Uterus (tissue), 4 donors: ENCODE measurements around the gene STXBP1. TPM values are rescaled to one million over a fixed set of nuclear protein-coding genes. Genes with fewer than 3 reads are reported as not detected.
"Not testable (repeated sequence)": the region's sequence is repeated elsewhere in the genome, so short reads cannot be mapped to it uniquely, and the experiment has no call there.

Source experiments
- DNase-seq, 2 donors: peaks; one replicate each; pipeline ENCODE4 v3.0.0-alpha.2; 2019 to 2020
- H3K27ac ChIP-seq, 2 donors: fragments of 200-600 bp; sonication (generic); 1 replicate in 1 of 2; 2 replicates in 1 of 2; pipeline ENCODE4 v1.5.1; 2016 to 2018
- H3K27me3 ChIP-seq, 2 donors: fragments of 200-600 bp; sonication (generic); one replicate each; pipeline ENCODE4 v1.5.1; 2018 to 2019; ENCODE audit warnings: control low read depth in 1 of 2
- H3K36me3 ChIP-seq, 2 donors: fragments of 200-600 bp; sonication (generic); one replicate each; pipeline ENCODE4 v1.5.1; 2019; ENCODE audit warnings: control low read depth in 1 of 2
- H3K4me1 ChIP-seq, 2 donors: fragments of 200-600 bp; sonication (generic); one replicate each; pipeline ENCODE4 v1.5.1; 2018 to 2019; ENCODE audit warnings: control low read depth in 1 of 2
- H3K4me3 ChIP-seq, 2 donors: fragments of 200-600 bp; sonication (generic); 1 replicate in 1 of 2; 2 replicates in 1 of 2; pipeline ENCODE4 v1.5.1; 2018 to 2019; ENCODE audit warnings: mild to moderate bottlenecking in 1 of 2
- H3K9me3 ChIP-seq, 2 donors: fragments of 200-600 bp; sonication (generic); one replicate each; pipeline ENCODE4 v1.5.1; 2019; ENCODE audit warnings: control low read depth in 1 of 2
- CTCF ChIP-seq, 4 experiments: fragments of 200-600 bp in 2 of 4; fragments of 450-650 bp in 2 of 4; sonication (generic) in 2 of 4; IDR thresholded peaks; one replicate each; pipeline ENCODE4 v1.5.1; 2016 to 2019; ENCODE audit warnings: antibody characterized with exemption in 4 of 4, mild to moderate bottlenecking in 2 of 4, moderate library complexity in 1 of 4
- POLR2A ChIP-seq, 2 donors: fragments of 450-650 bp; IDR thresholded peaks; one replicate each; pipeline ENCODE4 v1.6.1; 2016; ENCODE audit warnings: antibody characterized with exemption in 2 of 2, mild to moderate bottlenecking in 1 of 2, moderate library complexity in 1 of 2
- intact Hi-C: fragments of 100-400 bp; cut with DNase I; formaldehyde crosslinking; loops from one replicate; pipeline ENCODE4 v1.15.1; 2023; ENCODE audit warnings: low total_unique reads
- total RNA-seq, 4 donors: library from RNA; depleted of rRNA in 3 of 4; stranded (reverse); fragments of >200 nt in 3 of 4; gene quantifications; one replicate each; pipeline versions ENCODE4 v1.1.0 to v1.2.4, GENCODE V29; 2014 to 2023
- donor health status: DM: yes; HTN: yes; CAD: no.

STXBP1 gene
- total RNA-seq, 4 donors from 2014 or later, result 46.6 to 147 (median 99.5) TPM

DNA sequence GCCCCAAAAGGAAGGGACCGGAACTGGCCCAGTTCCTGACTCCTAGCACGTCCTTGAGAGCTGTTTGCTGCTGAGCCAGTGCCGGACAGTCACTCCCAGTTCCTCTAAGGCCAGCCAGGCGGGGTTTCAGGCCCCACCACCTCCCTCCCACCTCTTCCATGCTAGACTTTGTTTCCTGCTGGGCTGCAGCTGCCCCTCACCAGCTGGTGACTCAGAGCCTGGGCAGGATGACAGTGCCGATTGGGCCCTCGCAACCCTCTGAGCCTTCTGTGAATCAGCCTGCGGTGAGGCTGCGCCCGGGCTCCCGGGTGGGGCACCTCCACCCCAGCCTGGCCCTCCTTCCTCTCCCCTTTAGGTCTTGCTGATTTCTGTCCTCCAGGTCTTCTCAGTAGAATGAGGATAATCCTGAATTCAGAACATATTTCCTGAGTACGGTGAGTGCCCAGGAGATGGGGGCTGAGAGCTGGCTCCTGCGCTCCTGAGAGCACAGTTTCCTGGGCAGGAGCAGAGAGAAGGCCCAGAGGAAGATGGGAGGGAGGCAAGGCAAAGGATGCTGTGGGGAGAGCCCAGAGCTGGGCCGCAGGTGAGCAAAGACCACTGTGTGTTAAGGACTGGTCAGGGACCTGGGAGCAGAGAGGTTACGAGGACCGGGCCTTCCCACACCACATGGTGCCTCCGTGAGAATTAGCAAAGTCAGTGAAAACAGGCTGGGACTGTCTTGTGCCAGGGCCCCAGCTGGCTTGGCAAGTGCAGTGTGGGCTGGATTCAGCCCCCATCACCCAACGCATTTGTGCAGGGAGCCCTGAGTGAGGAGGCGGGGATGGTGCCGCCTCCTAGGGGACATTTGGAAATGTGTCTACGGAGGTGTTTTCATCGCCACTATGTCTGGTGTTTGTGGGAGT, 32.9 kb upstream of the STXBP1 start:
- intact Hi-C loops, result no loop called here
- Histone ChIP-seq H3K27ac (peak overlapping the region; percentile 86 to 88), H3K36me3 (no peaks in the 10 kb centered on the region), H3K27me3 (no peaks in the 10 kb centered on the region), H3K4me1 (peaks cover 0 to 11% of the 10 kb centered on the region in 2 donors), H3K4me3 (no peak overlapping the region), H3K9me3 (no peaks in the 10 kb centered on the region)
- peak; percentile 80 to 87 for DNase-seq
- peak in 3 of 4 experiments; percentile 28 to 32 (median 30) for TF ChIP-seq CTCF (IDR thresholded peaks at IDR 0.05)
- TF ChIP-seq POLR2A (IDR thresholded peaks at IDR 0.05), result peak in 1 of 2 donors; percentile 59

- Histone ChIP-seq H3K4me1 (peaks cover 0 to 11% of the 10 kb centered on the region in 2 donors), H3K27ac (no peak overlapping the region), H3K9me3 (no peaks in the 10 kb centered on the region), H3K4me3 (no peak overlapping the region), H3K27me3 (no peaks in the 10 kb centered on the region), H3K36me3 (no peaks in the 10 kb centered on the region)
- no peak for DNase-seq
- TF ChIP-seq POLR2A (IDR thresholded peaks at IDR 0.05), result no peak
- TF ChIP-seq CTCF (IDR thresholded peaks at IDR 0.05), result no peak
- intact Hi-C loops, result no loop called here
These were observed 31.7 kb upstream of the STXBP1 start for GRCh38 chr9:127580366-127580765.

- DNase-seq, result no peak
- Histone ChIP-seq H3K4me3 (no peak overlapping the region), H3K9me3 (no peaks in the 10 kb centered on the region), H3K27me3 (no peaks in the 10 kb centered on the region), H3K36me3 (no peaks in the 10 kb centered on the region), H3K4me1 (peaks cover 0 to 11% of the 10 kb centered on the region in 2 donors), H3K27ac (no peak overlapping the region)
- TF ChIP-seq POLR2A (IDR thresholded peaks at IDR 0.05) (no peak), CTCF (IDR thresholded peaks at IDR 0.05) (no peak)
- intact Hi-C loops, result no loop called here
These were observed 31.1 kb upstream of the STXBP1 start for GRCh38 chr9:127580879-127581475.

GRCh38 chr9:127584474-127584805, 27.6 kb upstream of the STXBP1 start:
- H3K27me3 ChIP-seq, H3K4me3 ChIP-seq, DNase-seq, intact Hi-C loops, H3K4me1 ChIP-seq, H3K36me3 ChIP-seq, H3K27ac ChIP-seq, H3K9me3 ChIP-seq: not testable (repeated sequence)

DNA sequence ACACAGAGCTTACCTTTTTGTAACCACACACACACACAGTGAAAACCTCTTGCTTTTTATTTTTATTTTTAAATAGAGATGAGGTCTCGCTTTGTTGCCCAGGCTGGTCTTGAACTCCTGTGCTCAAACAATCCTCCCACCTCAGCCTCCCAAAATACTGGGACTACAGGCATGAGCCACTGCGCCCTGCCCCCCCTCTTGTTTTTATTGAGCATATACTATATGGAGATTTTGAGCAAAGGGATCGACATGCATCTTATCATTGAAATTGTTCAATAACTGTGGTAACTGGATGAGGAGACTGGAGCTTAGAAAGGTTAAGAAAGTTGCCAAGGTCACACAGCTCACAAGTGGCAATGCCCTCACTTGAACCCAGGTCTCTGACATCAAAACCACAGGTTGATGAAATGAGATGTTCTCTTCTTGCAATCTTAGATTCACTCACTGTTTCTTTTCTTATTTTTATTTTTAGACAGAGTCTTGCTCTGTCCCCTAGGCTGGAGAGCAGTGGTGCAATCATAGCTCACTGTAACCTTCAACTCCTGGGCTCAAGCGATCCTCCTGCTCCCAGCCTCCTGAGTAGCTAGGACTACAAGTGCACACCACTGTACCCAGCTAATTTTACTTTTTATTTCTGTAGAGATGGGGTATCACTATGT, 26.8 kb upstream of the STXBP1 start:
- TF ChIP-seq POLR2A (IDR thresholded peaks at IDR 0.05), result no peak
- TF ChIP-seq CTCF (IDR thresholded peaks at IDR 0.05), result no peak
- Histone ChIP-seq H3K36me3 (no peaks in the 10 kb centered on the region), H3K27me3 (no peaks in the 10 kb centered on the region), H3K4me1 (no peaks in the 10 kb centered on the region), H3K27ac (no peak overlapping the region), H3K4me3 (no peak overlapping the region), H3K9me3 (no peaks in the 10 kb centered on the region)
- DNase-seq, result no peak
- intact Hi-C loops, result no loop called here
